NCI-H187 treated with DMSO at 0.1 percent for 48 hours (cell line): ENCODE measurements around the gene CTRB2.
"Not testable (repeated sequence)": the region's sequence is repeated elsewhere in the genome, so short reads cannot be mapped to it uniquely, and the experiment has no call there.

ENCODE experiments used
- DNase-seq: peaks from one replicate; lab custom pipeline; 2025; lab: John Stamatoyannopoulos, UW

Gene CTRB2

GRCh38 chr16:75205961-75206748 lies 806 bp downstream of the CTRB2 start:
- DNase-seq = not testable (repeated sequence)

- DNase-seq = not testable (repeated sequence)
Observed at GRCh38 chr16:75205438-75205837, 1.5 kb downstream of the CTRB2 start.

DNA sequence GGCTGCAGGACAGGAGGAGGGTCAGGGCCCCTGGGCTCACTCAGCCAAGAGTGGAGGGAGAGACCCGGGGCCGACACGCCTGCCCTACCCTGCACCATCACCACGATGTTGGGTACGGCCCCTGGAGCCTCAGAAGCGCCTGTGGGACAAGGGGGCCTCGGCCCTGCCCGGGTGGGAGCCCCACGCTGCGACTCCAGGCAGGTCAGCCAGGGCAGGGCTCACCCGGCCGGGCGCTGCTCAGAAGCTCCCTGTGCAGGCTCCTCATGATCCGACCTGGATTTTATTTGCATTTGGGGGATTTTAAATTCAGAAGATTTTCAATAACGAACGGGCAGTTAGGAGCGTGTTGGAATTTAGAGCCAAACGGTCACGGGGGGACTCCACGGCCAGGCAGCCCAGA lies 2.1 kb downstream of the CTRB2 start:
- not testable (repeated sequence) for DNase-seq

GRCh38 chr16:75204410-75204758 lies 2.6 kb downstream of the CTRB2 start:
- DNase-seq = no peak

GRCh38 chr16:75203667-75204409 lies 3.1 kb downstream of the CTRB2 start:
- DNase-seq = no peak

GRCh38 chr16:75203096-75203495 lies 3.9 kb downstream of the CTRB2 start:
- no peak for DNase-seq

DNA sequence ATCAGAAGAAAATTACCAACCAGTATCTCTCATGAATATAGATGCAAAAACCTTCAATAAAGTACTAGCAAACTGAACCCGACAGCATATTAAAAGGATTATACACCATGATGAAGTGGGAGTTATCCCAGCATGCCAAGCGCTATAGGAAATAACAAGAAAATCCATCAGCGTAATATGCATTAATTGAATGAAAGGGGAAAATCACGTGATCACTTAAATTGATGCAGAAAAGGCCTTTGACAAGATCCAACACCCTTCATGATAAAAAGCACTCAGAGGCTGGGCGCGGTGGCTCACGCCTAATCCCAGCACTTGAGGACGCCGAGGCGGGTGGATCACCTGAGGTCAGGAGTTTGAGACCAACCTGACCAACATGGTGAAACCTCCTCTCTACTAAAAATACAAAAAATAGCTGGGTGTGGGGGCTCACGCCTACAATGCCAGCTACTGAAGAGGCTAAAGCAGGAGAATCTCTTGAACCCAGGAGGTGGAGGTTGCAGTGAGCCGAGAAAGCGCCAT lies 4.8 kb downstream of the CTRB2 start:
- DNase-seq = no peak

GRCh38 chr16:75198135-75198600 lies 8.8 kb downstream of the CTRB2 start:
- DNase-seq = no peak

- no peak for DNase-seq
Observed at GRCh38 chr16:75197522-75198134, 9.3 kb downstream of the CTRB2 start.

DNA sequence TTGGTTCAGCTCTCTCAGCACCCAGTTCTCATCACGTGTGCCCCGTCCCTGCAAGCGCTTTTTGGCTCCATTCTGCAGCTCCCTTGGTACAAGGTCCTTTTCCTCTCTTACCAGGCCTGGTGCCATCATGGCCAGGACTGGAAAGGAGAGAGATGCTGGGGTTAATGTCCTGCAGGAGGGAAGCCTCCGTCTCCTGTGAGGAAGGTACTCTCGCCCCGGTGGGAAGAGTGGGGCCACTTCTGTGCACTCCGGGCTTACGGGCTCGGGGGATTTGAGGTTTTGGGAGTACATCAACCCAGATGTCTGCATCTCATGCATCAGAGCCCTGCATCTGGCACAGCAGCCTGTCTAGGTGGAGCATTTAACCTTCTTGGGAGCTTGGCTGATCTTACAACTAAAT lies 10.1 kb downstream of the CTRB2 start:
- DNase-seq = no peak

DNA sequence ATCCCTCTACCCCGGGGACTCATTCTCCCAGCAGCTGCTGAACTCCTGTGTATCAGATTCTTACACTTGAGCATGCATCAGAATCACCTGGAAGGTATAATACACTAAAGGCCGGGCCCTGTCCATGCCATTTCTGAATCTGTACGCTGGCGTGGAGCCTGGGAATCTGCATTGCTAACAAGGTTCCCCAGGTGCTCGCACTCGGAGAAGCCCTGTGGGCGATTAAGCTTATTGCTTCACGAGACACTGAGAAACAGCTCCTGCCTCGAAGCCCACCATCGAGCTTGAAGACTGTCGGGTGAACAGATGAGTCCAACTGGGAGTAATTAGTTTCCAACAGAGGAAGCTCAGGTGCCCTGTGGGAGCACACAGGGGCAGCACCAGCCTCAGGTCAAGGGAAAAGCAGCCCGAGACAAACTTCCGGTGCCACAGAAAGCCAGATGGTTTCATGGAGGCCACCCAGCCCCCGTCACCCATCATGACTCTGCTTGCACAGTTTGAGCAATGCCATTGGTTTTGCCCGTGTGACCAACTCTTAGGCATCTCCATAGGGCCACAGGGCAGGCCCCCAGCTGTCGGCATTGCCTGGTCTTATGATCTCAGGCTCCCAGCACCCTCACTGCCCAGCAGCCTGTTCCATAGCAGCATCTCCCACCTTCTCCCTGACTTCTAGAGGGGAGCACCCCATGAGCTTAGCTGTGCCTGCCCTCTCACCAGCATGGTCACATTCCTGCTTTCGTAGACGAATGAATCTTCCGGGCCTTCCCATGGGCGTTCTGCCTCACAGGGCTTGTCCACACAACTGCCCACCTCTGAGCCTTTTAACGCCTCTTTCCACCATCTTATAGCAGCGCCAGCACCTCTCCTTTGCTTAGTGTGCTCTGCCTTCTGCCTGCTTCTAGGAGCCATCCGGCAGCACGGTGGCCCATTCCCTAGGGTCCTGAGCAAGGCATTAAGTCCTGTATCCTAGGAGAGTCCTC lies 10.9 kb downstream of the CTRB2 start:
- DNase-seq = no peak

DNA sequence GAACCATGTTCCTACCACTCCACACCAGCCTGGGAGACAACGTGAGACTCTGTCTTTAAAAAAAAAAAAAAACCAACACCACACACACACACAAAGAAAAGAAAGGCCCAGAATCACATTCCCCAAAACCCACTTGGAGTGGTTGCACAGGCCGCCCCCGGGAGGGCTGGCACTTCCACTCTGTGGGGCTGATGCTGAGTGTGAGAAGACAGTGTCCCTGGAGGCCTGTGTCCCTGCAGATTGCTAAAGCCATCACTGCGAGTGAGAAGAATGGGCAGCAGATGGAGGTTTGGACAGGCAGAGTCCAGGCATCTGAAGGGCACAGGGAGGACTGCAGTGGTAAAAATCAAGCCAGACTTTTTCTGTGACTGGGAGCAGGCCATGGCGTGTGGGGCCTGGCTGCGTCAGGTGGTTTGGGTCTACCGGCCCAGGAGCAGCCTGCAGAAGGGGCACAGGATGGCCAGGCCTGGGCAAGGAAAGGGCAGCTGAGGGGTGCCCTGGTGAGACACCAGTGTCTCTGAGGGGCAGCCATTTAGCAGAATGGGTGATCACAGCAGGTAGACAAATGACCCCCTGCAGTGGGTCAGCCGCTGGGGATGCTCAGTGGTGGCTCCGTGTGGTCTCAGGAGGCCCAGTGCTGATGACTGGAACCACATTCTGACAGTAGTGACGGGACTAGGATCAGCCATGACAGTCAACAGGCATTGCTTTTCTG lies 13.1 kb downstream of the CTRB2 start:
- DNase-seq = no peak

GRCh38 chr16:75193265-75193650 lies 13.7 kb downstream of the CTRB2 start:
- DNase-seq = no peak

GRCh38 chr16:75192606-75193264 lies 14.2 kb downstream of the CTRB2 start:
- no peak for DNase-seq

- DNase-seq = no peak
Observed at GRCh38 chr16:75189638-75190245, 17.2 kb downstream of the CTRB2 start.

GRCh38 chr16:75188832-75189477 lies 18.0 kb downstream of the CTRB2 start:
- DNase-seq = no peak

DNA sequence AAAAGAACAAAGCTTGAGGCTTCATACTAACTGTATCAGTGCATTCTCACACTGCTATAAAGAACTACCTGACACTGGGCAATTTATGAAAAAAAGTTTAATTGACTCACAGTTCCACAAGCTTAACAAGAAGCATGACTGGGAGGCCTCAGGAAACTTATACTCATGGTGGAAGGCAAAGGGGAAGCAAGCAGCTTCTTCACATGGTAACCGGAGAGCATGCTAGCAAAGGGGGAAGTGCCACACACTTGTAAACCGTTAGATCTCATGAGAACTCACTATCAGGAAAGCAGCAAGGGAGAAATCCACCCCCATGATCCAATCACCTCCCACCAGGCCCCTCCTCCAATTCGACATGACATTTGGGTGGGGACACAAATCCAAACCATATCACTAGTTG lies 25.3 kb downstream of the CTRB2 start:
- DNase-seq = no peak

DNA sequence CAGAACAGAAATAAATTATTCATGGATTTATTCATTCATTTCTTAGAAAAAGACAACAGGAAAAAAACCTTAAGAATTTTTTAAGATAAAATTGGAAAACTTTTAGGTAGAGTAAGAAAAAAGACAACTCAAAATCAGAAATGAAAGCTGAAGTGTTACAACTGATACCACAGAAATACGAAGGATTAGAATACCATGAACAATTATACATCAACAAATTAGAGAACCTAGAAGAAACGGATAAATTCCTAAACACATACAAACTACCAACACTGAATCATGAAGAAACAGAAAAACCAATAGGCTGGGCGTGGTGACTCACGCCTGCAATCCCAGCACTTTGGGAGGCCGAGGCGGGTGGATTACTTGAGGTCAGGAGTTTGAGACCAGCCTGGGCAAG lies 27.8 kb downstream of the CTRB2 start:
- DNase-seq = no peak

DNA sequence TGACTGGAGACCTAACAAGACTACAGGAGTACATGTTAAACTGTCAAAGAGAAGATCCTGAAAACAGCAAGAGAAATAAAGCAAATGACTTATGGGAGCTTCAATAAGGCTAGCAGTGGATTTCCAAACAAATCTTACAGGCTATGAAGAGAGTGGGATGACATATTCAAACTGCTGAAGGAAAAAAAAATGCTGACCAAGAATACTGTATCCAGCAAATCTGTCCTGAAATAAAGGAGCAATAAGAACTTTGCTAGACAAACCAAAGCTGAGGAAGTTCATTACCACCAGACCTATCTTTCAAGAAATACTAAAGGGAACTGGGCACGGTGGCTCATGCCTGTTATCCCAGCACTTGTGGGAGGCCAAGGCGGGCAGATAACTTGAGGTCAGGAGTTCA lies 30.0 kb downstream of the CTRB2 start:
- no peak for DNase-seq
